ENCODE results near the gene PSMD12.
"Not testable (repeated sequence)": the region's sequence is repeated elsewhere in the genome, so short reads cannot be mapped to it uniquely, and the experiment has no call there.

The PSMD12 gene

DNA sequence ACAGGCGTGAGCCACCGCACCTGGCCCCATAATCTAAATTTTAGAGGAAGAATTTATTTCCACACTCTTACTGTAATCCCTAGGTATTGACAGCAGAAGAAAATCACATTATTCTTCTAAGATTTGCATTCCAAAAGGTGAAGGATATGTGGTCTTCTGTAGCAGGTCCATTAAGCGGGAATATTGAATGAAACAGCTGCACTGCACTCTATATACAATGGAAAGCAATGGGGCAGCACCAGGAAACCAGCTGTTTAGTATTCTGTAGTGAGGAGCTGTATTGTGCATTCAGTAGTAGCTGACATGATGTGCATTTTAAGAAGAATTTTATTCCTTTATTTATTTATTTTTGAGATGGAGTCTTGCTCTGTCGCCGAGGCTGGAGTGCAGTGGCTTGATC is 49.6 kb downstream of the PSMD12 start:
- no peak for DNase-seq (ENCODE audit: extremely low read depth, insufficient read length)
- no peaks in the 10 kb centered on the region for H3K36me3 ChIP-seq (ENCODE audit: control insufficient read depth, insufficient read depth, low read length)
- H3K27me3 ChIP-seq (replicated peaks; ENCODE audit: control insufficient read depth, insufficient read depth, low read length), result no peaks in the 10 kb centered on the region; the same call in 1 of the 2 replicates
- TF ChIP-seq, protein P1, sequence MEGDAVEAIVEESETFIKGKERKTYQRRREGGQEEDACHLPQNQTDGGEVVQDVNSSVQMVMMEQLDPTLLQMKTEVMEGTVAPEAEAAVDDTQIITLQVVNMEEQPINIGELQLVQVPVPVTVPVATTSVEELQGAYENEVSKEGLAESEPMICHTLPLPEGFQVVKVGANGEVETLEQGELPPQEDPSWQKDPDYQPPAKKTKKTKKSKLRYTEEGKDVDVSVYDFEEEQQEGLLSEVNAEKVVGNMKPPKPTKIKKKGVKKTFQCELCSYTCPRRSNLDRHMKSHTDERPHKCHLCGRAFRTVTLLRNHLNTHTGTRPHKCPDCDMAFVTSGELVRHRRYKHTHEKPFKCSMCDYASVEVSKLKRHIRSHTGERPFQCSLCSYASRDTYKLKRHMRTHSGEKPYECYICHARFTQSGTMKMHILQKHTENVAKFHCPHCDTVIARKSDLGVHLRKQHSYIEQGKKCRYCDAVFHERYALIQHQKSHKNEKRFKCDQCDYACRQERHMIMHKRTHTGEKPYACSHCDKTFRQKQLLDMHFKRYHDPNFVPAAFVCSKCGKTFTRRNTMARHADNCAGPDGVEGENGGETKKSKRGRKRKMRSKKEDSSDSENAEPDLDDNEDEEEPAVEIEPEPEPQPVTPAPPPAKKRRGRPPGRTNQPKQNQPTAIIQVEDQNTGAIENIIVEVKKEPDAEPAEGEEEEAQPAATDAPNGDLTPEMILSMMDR (IDR thresholded peaks at IDR 0.05; ENCODE audit: insufficient read depth, low read length, poor library complexity, severe bottlenecking), result no peak
- H3K4me3 ChIP-seq (replicated peaks; ENCODE audit: low read depth, low read length), result no peak overlapping the region

DNA sequence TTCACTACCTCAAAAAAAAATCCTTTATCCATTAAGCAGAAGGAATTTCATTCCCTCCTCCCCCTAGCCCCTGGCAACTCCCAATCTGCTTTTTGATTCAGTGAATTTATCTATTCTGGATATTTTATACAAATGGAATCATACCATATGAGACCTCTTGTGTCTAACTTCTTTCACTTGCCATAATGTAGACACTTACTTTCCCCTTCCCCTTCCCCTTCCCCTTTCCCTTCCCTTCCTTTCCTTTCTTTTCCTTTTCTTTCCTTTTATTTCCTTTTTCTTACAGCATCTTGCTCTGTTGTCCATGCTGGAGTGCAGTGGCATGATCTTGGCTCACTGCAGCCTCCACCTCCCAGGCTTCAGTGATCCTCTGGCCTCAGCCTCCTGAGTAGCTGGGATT is 50.5 kb downstream of the PSMD12 start:
- Histone ChIP-seq H3K27me3 (replicated peaks; ENCODE audit: control insufficient read depth, insufficient read depth, low read length) (no peaks in the 10 kb centered on the region; the same call in 1 of the 2 replicates), H3K4me3 (replicated peaks; ENCODE audit: low read depth, low read length) (no peak overlapping the region), H3K36me3 (ENCODE audit: control insufficient read depth, insufficient read depth, low read length) (no peaks in the 10 kb centered on the region)
- no peak for DNase-seq (ENCODE audit: extremely low read depth, insufficient read length)
- TF ChIP-seq, protein P1 (IDR thresholded peaks at IDR 0.05; ENCODE audit: insufficient read depth, low read length, poor library complexity, severe bottlenecking), result no peak

DNA sequence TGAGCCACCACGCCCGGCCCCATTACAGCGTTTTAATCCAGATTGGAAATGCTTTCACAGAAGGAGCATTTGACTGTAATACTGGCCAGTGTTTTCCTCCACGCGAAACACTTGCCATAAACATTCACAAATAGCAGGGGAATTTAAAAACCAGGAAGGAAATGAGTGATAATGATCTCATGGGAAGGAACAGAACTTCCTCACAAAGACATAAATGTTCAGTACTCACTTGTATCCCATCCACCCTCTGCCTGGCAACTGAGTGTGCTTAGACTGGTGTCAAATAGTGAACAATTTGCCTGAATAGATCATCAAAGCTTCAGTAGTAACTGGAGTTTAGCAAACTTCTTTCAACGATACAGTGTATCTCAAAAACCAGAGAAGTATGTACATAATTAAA is 54.1 kb downstream of the PSMD12 start:
- TF ChIP-seq, protein P1 (IDR thresholded peaks at IDR 0.05; ENCODE audit: insufficient read depth, low read length, poor library complexity, severe bottlenecking), result no peak

DNA sequence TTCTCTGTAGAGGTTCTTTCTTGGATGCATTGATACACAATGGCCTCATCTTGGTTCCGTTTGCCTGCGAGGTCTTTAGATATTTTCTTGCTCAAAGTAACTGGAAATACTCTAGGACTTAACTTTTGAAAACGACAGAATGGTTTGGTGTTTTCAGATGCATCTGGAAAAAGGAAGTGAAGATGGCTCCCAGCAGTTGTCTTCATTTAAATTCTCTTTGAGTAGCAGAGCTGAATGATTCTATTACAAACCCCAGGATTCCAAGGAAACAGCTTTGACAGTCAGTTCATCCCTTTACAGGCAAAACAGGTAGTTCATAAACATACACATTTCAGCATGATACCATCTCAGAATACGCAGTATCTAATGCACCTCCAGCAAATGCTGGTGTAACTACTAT is 54.8 kb downstream of the PSMD12 start:
- H3K4me3 ChIP-seq (replicated peaks; ENCODE audit: low read depth, low read length), result no peak overlapping the region
- no peak for DNase-seq (ENCODE audit: extremely low read depth, insufficient read length)
- H3K36me3 ChIP-seq (ENCODE audit: control insufficient read depth, insufficient read depth, low read length), result no peaks in the 10 kb centered on the region
- H3K27me3 ChIP-seq (replicated peaks; ENCODE audit: control insufficient read depth, insufficient read depth, low read length), result no peaks in the 10 kb centered on the region
- TF ChIP-seq, protein P1 (IDR thresholded peaks at IDR 0.05; ENCODE audit: insufficient read depth, low read length, poor library complexity, severe bottlenecking), result no peak

More for the DNA sequence above, 54.1 kb downstream of the PSMD12 start:
- Histone ChIP-seq H3K4me3 (replicated peaks; ENCODE audit: low read depth, low read length) (no peak overlapping the region), H3K27me3 (replicated peaks; ENCODE audit: control insufficient read depth, insufficient read depth, low read length) (no peaks in the 10 kb centered on the region), H3K36me3 (ENCODE audit: control insufficient read depth, insufficient read depth, low read length) (no peaks in the 10 kb centered on the region)
- DNase-seq (ENCODE audit: extremely low read depth, insufficient read length), result no peak

DNA sequence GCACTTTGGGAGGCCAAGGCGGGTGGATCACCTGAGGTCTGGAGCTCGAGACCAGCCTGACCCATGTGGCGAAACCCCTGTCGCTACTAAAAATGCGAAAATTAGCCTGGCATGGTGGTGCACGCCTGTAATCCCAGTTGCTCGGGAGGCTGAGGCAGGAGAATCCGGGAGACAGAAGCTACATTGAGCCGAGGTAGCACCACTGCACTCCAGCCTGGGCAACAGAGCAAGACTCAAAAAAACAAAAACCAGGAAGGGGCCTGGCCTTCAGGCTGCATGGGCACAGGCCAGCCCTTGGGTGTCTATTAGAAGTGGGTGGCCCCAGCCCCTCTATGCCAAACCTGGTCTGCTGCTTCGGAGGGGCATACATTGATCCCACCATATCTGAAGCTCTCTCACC is 56.0 kb downstream of the PSMD12 start:
- TF ChIP-seq, protein P1 (IDR thresholded peaks at IDR 0.05; ENCODE audit: insufficient read depth, low read length, poor library complexity, severe bottlenecking), result no peak
- no peak for DNase-seq (ENCODE audit: extremely low read depth, insufficient read length)
- no peaks in the 10 kb centered on the region for H3K36me3 ChIP-seq (ENCODE audit: control insufficient read depth, insufficient read depth, low read length)
- no peak overlapping the region for H3K4me3 ChIP-seq (replicated peaks; ENCODE audit: low read depth, low read length)
- H3K27me3 ChIP-seq (replicated peaks; ENCODE audit: control insufficient read depth, insufficient read depth, low read length), result no peaks in the 10 kb centered on the region

DNA sequence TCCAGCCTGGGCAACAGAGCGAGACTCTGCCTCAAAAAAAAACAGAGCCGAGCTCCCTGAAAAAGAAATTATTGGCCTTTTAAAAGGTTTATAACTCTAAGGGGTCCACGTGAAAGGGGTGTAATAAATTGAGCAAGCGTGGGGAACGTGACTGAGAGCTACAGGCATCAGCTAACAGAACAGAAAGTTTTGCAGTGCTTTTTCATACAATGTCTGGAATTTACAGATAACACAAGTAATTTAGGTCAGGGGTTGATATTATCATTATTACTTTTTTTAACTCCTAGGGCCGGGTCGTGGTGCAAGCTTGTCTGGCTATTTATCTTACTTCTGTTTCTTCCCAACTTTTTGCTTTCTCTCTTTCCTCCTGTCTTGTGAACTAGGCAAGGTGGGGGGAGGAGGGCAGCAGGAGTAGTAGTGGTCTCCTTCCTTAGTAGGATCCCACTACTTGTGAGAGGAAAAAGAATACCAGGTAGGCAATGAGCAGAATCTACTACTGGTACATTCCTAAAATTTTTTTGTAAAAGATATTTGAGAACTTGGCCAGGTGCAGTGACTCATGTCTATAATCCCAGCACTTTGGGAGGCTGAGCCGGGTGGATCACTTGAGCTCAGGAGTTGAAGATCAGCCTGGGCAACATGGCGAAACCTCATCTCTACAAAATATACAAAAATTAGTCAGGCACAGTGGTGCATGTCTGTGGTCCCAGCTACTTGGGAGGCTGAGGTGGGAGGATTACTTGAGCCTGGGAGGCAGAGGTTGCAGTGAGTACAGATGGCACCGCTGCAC is 60.7 kb downstream of the PSMD12 start:
- not testable (repeated sequence) for H3K36me3 ChIP-seq (ENCODE audit: control insufficient read depth, insufficient read depth, low read length); H3K27me3 ChIP-seq (replicated peaks; ENCODE audit: control insufficient read depth, insufficient read depth, low read length); H3K4me3 ChIP-seq (replicated peaks; ENCODE audit: low read depth, low read length); DNase-seq (ENCODE audit: extremely low read depth, insufficient read length)
